ENCODE results near the gene DGKD.

DNA sequence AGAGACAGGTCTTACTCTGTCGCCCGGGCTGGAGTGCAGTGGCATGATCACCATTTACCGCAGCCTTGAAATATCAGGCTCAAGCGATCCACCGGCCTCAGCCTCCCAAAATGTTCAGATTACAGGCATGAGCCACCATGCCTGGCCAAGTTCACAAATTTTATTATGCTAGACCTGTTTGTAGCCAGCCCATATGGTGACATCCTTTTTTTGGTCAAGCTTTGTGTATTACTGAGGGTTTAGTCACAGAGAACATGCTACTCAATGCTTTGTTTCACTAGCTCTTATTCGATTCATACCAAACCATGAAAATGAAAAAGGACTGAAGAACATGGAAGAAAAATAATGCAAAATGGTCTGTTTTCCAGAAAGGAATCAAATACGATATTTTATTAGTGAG is 41.4 kb downstream of the DGKD start:
- TF ChIP-seq, protein P1, sequence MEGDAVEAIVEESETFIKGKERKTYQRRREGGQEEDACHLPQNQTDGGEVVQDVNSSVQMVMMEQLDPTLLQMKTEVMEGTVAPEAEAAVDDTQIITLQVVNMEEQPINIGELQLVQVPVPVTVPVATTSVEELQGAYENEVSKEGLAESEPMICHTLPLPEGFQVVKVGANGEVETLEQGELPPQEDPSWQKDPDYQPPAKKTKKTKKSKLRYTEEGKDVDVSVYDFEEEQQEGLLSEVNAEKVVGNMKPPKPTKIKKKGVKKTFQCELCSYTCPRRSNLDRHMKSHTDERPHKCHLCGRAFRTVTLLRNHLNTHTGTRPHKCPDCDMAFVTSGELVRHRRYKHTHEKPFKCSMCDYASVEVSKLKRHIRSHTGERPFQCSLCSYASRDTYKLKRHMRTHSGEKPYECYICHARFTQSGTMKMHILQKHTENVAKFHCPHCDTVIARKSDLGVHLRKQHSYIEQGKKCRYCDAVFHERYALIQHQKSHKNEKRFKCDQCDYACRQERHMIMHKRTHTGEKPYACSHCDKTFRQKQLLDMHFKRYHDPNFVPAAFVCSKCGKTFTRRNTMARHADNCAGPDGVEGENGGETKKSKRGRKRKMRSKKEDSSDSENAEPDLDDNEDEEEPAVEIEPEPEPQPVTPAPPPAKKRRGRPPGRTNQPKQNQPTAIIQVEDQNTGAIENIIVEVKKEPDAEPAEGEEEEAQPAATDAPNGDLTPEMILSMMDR (IDR thresholded peaks at IDR 0.05), result no peak
- TF ChIP-seq POLR2A (IDR thresholded peaks at IDR 0.05), result no peak
